ENCODE results near the gene CHRNB4. TPM values are rescaled to one million over a fixed set of nuclear protein-coding genes. Genes with fewer than 3 reads are reported as not detected.

The CHRNB4 gene, protein sequence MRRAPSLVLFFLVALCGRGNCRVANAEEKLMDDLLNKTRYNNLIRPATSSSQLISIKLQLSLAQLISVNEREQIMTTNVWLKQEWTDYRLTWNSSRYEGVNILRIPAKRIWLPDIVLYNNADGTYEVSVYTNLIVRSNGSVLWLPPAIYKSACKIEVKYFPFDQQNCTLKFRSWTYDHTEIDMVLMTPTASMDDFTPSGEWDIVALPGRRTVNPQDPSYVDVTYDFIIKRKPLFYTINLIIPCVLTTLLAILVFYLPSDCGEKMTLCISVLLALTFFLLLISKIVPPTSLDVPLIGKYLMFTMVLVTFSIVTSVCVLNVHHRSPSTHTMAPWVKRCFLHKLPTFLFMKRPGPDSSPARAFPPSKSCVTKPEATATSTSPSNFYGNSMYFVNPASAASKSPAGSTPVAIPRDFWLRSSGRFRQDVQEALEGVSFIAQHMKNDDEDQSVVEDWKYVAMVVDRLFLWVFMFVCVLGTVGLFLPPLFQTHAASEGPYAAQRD
- total RNA-seq (not detected), polyA plus RNA-seq (not detected)

DNA sequence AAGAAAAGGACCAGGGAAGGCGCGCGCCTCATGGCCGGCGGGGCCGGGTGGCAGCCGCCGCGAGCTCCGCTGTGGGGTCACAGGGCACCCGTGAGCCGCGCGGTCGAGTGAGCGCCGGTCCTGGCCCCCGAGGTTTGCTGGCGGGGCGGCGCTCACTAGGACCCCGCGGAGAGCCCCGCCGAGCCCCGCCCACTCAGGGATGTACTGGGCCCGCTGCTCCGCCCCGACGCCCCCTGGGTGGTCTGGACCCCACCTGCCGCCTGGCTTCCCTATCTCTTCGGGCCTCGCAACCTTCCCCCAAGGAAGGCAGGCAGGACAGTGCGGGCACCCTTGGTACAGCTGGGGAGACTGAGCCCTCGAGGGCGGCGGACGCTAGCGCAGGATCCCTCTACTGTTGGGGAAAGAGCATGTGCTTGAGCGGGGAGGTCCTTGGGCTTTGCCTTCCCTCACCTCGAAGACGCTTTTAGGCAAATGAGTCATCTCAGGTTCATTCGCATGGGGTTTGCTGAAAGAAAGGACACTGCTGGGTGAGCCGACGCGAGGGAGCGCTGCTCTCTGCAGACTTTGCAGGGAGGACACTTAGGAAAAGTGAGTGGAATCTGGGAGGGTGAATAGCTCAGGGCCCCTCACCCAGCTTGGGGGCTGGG lies at the start of gene CHRNB4:
Gene CHRNB4, minus strand, starts transcription at position 109 of the 647 bp plus-strand sequence. Its CDS starts 77 bp downstream, at position 32.
- H3K4me3 ChIP-seq (ENCODE audit: low read depth in 1 of 3, low read length in 3 of 3): peak within 1 kb of the TSS in 1 of 3 donors; percentile 33
- peaks cover 0 to 2% (median 0%) of the 10 kb centered on the region in 4 donors for H3K27me3 ChIP-seq (ENCODE audit: control insufficient read depth in 4 of 4, insufficient read depth in 4 of 4, low read length in 3 of 4)
- no peaks in the 10 kb centered on the region for H3K9me3 ChIP-seq (ENCODE audit: control insufficient read depth in 4 of 4, low read length in 3 of 4)
- no peak for DNase-seq (ENCODE audit: low spot score)
- H3K4me1 ChIP-seq (ENCODE audit: control insufficient read depth in 4 of 4, insufficient read depth in 4 of 4, low read length in 3 of 4): peaks cover 0 to 11% (median 6%) of the 10 kb centered on the region in 4 donors
- WGBS: 23% methylated on average over 47 of the region's 47 CpGs
- H3K9ac ChIP-seq (ENCODE audit: low read depth in 1 of 2, low read length in 2 of 2): no peak within 1 kb of the TSS
- H3K27ac ChIP-seq (ENCODE audit: low read depth in 1 of 2, low read length in 2 of 2): no peak within 1 kb of the TSS
- TF ChIP-seq SP1 (IDR thresholded peaks at IDR 0.05) (no peak), FOXA2 (IDR thresholded peaks at IDR 0.05) (no peak), HNF4G (IDR thresholded peaks at IDR 0.05) (no peak), RAD21 (IDR thresholded peaks at IDR 0.05) (no peak), EGR1 (IDR thresholded peaks at IDR 0.05; ENCODE audit: low read depth in 2 of 2) (no peak), FOXA1 (IDR thresholded peaks at IDR 0.05) (no peak), TAF1 (conservative IDR thresholded peaks at IDR 0.05) (no peak), NR2F2 (IDR thresholded peaks at IDR 0.05) (no peak), RXRA (IDR thresholded peaks at IDR 0.05) (no peak)
- TF ChIP-seq, protein P1, sequence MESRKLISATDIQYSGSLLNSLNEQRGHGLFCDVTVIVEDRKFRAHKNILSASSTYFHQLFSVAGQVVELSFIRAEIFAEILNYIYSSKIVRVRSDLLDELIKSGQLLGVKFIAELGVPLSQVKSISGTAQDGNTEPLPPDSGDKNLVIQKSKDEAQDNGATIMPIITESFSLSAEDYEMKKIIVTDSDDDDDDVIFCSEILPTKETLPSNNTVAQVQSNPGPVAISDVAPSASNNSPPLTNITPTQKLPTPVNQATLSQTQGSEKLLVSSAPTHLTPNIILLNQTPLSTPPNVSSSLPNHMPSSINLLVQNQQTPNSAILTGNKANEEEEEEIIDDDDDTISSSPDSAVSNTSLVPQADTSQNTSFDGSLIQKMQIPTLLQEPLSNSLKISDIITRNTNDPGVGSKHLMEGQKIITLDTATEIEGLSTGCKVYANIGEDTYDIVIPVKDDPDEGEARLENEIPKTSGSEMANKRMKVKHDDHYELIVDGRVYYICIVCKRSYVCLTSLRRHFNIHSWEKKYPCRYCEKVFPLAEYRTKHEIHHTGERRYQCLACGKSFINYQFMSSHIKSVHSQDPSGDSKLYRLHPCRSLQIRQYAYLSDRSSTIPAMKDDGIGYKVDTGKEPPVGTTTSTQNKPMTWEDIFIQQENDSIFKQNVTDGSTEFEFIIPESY (IDR thresholded peaks at IDR 0.05): no peak
- TF ChIP-seq, protein P2, sequence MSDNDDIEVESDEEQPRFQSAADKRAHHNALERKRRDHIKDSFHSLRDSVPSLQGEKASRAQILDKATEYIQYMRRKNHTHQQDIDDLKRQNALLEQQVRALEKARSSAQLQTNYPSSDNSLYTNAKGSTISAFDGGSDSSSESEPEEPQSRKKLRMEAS (IDR thresholded peaks at IDR 0.05): no peak
- TF ChIP-seq, protein P3, sequence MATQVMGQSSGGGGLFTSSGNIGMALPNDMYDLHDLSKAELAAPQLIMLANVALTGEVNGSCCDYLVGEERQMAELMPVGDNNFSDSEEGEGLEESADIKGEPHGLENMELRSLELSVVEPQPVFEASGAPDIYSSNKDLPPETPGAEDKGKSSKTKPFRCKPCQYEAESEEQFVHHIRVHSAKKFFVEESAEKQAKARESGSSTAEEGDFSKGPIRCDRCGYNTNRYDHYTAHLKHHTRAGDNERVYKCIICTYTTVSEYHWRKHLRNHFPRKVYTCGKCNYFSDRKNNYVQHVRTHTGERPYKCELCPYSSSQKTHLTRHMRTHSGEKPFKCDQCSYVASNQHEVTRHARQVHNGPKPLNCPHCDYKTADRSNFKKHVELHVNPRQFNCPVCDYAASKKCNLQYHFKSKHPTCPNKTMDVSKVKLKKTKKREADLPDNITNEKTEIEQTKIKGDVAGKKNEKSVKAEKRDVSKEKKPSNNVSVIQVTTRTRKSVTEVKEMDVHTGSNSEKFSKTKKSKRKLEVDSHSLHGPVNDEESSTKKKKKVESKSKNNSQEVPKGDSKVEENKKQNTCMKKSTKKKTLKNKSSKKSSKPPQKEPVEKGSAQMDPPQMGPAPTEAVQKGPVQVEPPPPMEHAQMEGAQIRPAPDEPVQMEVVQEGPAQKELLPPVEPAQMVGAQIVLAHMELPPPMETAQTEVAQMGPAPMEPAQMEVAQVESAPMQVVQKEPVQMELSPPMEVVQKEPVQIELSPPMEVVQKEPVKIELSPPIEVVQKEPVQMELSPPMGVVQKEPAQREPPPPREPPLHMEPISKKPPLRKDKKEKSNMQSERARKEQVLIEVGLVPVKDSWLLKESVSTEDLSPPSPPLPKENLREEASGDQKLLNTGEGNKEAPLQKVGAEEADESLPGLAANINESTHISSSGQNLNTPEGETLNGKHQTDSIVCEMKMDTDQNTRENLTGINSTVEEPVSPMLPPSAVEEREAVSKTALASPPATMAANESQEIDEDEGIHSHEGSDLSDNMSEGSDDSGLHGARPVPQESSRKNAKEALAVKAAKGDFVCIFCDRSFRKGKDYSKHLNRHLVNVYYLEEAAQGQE (IDR thresholded peaks at IDR 0.05): no peak
- H3K36me3 ChIP-seq (ENCODE audit: control insufficient read depth in 4 of 4, insufficient read depth in 3 of 4, low read depth in 1 of 4, low read length in 3 of 4): no peaks in the 10 kb centered on the region

DNA sequence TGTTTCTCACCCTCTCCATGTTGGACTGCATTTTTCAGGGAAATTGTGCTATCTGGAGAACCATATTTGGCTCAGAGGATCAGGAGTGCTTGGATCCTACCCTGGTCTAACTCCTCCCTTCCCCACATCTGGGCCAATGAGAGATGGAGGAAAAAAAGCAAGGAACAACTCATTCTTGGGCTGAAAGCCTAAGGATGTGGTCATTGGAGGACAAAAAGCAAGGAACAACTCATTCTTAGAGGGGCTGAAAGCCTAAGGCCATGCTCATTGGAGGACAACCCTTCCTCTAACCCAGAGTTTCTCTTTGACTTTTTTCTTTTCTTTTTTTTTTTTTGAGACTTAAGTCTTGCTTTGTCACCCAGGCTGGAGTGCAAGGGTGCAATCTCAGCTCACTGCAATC lies 48.6 kb upstream of the CHRNB4 start:
- Histone ChIP-seq H3K27ac (ENCODE audit: low read depth in 1 of 2, low read length in 2 of 2) (no peak overlapping the region), H3K4me3 (ENCODE audit: low read depth in 1 of 3, low read length in 3 of 3) (no peak overlapping the region), H3K9ac (ENCODE audit: low read depth in 1 of 2, low read length in 2 of 2) (no peak overlapping the region), H3K4me1 (ENCODE audit: control insufficient read depth in 4 of 4, insufficient read depth in 4 of 4, low read length in 3 of 4) (no peaks in the 10 kb centered on the region), H3K27me3 (ENCODE audit: control insufficient read depth in 4 of 4, insufficient read depth in 4 of 4, low read length in 3 of 4) (no peaks in the 10 kb centered on the region), H3K9me3 (ENCODE audit: control insufficient read depth in 4 of 4, low read length in 3 of 4) (no peaks in the 10 kb centered on the region), H3K36me3 (ENCODE audit: control insufficient read depth in 4 of 4, insufficient read depth in 3 of 4, low read depth in 1 of 4, low read length in 3 of 4) (no peaks in the 10 kb centered on the region)
- no peak for DNase-seq (ENCODE audit: low spot score)
- TF ChIP-seq, protein P4, sequence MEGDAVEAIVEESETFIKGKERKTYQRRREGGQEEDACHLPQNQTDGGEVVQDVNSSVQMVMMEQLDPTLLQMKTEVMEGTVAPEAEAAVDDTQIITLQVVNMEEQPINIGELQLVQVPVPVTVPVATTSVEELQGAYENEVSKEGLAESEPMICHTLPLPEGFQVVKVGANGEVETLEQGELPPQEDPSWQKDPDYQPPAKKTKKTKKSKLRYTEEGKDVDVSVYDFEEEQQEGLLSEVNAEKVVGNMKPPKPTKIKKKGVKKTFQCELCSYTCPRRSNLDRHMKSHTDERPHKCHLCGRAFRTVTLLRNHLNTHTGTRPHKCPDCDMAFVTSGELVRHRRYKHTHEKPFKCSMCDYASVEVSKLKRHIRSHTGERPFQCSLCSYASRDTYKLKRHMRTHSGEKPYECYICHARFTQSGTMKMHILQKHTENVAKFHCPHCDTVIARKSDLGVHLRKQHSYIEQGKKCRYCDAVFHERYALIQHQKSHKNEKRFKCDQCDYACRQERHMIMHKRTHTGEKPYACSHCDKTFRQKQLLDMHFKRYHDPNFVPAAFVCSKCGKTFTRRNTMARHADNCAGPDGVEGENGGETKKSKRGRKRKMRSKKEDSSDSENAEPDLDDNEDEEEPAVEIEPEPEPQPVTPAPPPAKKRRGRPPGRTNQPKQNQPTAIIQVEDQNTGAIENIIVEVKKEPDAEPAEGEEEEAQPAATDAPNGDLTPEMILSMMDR (IDR thresholded peaks at IDR 0.05; ENCODE audit: low read depth, low read length, missing input control): no peak
- TF ChIP-seq HNF4G (IDR thresholded peaks at IDR 0.05) (no peak), RAD21 (IDR thresholded peaks at IDR 0.05) (no peak), TAF1 (conservative IDR thresholded peaks at IDR 0.05) (no peak), SP1 (IDR thresholded peaks at IDR 0.05) (no peak), RXRA (IDR thresholded peaks at IDR 0.05) (no peak), FOXA1 (IDR thresholded peaks at IDR 0.05) (no peak)
- TF ChIP-seq, protein P5, sequence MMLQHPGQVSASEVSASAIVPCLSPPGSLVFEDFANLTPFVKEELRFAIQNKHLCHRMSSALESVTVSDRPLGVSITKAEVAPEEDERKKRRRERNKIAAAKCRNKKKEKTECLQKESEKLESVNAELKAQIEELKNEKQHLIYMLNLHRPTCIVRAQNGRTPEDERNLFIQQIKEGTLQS (IDR thresholded peaks at IDR 0.05): no peak
